NCI-H2171 treated with DMSO at 0.1 percent for 48 hours (cell line): ENCODE measurements around the gene PSKH1.

Experiments
- DNase-seq: peaks from one replicate; lab custom pipeline; 2025; lab: John Stamatoyannopoulos, UW

The PSKH1 gene

GRCh38 chr16:67941469-67942199 lies 48.6 kb downstream of the PSKH1 start:
- DNase-seq: no peak

GRCh38 chr16:67942200-67942509 lies 49.1 kb downstream of the PSKH1 start:
- peak; percentile 11 for DNase-seq

- DNase-seq: no peak
Measured at GRCh38 chr16:67942510-67943255, 49.6 kb downstream of the PSKH1 start.

DNA sequence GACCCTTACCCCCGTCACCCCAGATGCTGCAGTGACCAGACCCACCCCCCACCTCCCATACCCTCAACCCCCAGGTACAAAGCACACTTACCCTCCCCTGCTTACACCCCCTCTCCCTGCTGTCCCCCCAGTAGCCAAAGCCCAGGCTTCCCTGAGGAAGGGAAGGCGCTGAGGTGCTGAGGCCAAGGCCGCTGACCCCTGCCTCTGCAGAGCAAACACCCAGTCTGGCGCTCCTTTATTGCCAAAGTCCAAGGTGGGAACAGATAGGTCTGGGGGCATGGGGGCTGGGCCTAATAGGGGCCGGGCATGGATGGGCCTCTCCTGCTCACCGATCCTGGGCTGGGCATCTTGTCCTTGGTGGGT lies 50.2 kb downstream of the PSKH1 start:
- no peak for DNase-seq

GRCh38 chr16:67943619-67944504 lies 50.8 kb downstream of the PSKH1 start, which contains the start of gene LCAT:
Gene LCAT (minus strand): TSS chr16:67944120. CDS start chr16:67944101, 19 bp downstream.
- no peak for DNase-seq

DNA sequence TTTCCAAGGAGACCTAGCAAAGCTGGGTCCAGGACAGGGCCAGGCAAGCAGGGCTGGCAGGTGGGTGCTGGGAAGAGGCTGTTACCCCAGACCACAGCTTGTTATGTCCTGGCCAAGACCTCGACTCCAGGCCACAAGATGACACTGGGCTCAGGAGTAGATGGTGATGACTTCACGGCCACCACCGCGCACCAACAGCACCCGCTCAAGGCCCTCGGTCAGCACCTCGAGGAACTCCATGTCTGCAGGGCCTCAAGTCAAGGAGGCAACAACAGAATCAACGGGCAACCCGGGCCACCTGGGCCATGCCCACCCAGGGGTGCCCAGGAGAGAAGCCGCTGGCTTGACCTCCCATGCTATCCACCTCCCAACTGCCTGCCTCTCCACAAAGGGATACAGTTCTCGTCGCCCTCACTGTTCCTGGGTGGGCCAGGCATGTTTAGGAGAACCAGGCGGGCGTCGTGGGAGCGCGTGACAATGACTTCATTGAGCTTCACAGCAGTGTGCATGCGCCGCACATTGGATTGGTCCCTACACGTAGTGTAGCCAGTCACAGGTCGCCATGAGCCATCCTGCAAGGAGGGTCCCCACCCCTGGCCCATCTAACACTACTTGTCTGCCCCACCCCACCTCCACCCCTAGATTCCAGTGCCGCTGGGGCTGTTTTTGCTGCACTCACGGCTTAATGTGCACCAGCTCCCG lies 51.8 kb downstream of the PSKH1 start:
- no peak for DNase-seq

- DNase-seq: no peak
Measured at GRCh38 chr16:67945392-67945933, 52.4 kb downstream of the PSKH1 start.

DNA sequence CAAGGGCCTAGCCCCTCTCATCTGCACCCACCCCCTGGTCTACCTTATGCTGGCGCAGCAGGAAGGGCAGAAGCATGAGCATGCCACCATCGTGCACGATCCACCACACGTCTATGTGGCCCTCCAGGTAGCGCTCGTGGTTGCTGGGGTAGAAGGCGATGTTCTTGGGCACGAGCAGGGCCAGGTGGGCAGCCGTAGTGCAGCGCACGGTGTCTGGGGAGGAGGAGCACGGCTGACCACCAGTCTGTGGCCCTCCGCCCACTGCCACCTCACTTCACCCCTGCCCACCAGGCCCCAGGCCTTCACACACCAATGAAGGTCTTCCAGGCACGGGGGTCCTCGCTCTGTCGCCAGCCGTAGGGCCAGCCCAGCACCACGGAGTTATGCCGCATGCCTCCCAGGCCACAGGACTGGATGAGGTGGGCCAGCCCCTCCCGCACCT lies 53.1 kb downstream of the PSKH1 start:
- no peak for DNase-seq

DNA sequence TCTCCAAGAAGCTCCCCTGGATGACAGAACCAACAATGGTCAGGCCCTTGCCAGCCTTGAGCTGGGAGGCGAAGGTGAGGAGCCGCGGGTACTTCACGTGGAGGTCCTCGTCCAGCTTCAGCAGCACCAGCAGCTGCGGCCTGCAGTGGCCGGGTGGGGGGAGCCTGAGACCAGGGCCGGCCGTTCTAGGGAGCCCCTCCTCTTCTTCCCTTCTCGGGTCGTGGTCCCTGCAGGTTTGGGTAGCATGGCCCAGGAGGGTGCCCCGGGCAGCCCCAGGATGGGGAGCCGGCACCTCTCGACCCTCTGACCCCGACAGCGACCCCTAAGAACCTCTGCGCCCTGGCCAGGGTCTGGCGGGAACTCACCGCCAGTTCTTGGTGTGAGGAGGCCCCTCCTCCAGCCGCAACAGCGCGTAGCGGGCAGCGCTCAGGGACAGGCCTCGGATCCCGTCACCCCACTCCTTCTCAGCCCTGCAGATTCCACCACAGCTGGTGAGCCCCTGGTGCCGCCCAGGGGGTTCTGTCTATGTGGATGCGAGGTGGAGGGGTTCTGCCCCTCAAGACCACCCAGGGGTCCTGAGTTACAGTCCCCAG lies 54.0 kb downstream of the PSKH1 start:
- DNase-seq: no peak

- no peak for DNase-seq
Measured at GRCh38 chr16:67948015-67948414, 55.0 kb downstream of the PSKH1 start.

DNA sequence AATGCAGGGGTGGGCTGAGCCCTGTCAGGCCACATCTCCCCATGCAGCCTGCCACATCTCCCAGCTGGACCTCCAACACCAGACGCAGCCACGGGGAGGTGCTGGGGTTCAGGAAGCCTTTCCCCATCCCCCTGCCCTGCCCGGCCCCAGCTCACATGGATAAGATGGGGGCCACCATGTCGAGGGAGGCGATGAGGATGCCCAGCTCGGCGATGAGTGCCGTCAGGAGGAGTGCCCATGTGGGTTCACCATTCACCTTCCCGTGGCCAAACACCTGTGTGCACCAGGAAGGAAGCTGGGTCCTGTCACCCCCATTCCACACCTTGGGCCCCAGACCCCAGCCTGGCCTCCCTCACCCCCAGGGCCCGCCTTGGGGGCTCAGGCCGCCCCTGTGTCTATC lies 56.6 kb downstream of the PSKH1 start:
- no peak for DNase-seq

DNA sequence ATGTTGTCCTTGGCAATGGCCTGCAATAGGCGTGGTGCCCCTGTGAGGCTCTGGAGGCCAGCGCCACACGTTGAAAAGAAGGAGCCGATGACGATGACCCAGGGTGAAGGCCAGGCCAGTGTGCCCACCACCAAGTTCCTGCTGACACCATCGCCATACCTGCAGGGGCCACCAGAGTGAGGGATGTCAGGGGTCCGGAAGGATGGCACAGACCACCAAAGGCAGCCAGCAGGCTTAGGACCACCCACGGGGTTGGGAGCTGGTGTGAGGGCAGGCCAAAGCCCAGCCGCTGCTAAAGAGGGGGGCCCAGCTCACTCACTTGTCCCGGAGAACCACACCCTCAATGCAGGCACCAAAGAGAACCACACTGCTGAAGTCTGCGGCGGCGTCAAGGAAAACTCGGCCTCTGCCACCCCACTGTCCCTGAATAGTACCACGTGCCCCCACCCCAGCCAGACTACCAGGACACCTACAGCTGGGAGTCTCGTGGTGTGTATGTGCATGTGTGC lies 57.3 kb downstream of the PSKH1 start:
- DNase-seq: no peak

DNA sequence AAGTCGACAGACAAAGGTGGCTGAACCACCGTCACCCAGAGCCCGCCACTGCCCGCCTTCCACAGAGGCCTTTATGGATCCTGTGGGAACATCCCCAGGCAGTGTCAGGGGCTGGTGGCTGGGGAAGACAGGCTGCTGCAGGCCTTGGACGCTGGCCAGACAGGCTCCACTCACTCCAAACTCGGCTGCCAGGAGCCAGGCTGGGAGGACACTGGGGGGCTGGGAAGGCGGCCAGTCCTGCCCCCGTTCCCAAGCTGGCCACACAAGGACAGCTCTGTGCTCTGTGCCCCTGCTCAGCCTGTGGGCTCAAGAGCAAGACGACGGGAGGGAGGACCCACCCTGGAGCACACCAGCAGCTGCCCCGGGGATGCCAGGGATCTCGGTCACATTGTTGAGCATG lies 58.4 kb downstream of the PSKH1 start:
- no peak for DNase-seq

DNA sequence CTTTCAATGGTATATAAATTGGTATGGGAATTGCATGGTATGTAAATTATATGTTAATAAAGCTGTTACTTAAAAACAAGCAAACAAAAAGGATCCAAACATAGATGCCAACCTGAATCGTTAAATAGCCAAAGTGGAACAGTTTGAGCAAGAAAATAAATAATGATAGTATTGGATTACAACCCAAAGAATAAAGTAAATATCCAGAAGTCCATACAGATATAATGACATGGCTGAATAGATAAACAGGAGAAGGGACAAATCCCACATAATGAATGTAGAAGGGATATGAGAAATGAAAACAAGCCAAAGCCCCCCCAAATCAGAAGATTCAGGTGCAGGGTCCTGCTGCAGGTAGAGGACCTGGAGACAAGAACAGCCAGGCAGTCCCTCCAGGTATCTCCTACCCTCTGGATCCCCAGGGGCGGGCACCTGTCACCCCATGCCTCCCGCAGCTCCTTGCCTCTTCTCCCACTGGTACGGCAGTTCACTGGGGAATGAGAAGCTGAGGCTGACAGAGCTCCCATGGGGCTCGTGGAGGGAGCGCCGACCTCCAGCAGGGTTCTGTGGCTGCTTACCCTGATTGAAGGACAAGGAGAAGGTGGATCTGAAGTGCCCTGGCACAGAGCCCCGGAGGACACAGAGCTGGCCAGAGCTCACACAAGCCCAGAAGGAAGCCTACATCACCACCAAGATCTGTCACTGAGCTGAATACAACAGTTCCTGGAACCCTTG lies 60.8 kb downstream of the PSKH1 start:
- no peak for DNase-seq

DNA sequence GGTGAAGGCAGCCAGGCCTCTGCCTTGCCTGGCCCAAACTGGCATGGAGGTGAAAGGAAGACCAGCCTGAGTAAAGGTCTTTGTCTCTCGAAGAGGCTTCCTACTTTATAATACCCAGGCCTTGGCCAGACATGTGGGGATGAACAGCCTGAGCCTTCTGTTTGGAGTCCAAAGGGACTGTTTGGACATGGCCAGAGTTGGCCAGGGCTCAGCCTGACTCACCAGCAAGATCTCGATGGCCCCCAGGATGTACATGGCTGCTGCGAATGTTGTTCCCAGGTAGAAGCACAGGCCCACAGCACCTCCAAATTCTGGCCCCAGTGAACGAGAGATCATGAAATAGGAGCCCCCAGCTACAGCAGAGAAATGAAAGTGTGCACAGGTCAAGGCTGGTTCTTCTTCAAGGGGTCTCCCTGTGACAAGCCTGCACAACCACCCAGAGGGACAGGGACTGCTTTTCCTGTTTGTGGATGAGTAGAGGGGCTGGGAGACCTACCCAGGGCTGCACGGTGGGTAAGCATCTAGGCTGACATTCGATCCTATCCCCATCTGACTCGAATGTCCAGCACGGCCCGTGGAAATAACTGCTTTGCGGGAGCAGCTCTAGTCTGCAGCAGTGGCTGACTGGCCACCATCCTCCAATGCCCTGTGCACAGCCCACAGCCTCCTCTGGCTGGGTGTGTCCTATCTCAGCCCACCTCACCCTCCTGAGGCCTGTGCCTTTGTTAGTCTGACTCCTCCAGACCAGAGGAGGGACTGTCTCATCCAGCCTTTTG lies 61.6 kb downstream of the PSKH1 start:
- DNase-seq: no peak

DNA sequence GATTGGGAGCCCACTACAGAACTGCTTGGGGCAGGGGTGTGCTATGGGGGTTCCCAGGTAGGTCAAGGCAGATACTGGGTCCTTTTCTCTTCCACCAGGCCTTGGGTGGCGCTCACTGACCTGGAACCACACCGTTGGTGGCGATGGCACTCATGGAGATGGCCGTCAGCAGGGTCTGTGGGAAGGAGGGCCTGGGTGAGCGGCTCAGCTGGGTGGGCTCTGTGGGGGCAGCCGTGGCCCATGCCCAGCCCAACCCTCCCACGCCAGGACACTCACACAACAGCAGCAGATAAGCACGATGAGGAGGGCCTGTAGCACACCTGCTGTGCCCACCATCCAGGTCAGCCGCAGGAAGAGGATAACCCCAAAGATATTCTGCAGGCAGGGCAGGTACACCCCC lies 64.6 kb downstream of the PSKH1 start:
- DNase-seq: no peak

- no peak for DNase-seq
Measured at GRCh38 chr16:67959536-67960329, 66.7 kb downstream of the PSKH1 start.

GRCh38 chr16:67961551-67961957 lies 68.5 kb downstream of the PSKH1 start:
- DNase-seq: peak; percentile 74

DNA sequence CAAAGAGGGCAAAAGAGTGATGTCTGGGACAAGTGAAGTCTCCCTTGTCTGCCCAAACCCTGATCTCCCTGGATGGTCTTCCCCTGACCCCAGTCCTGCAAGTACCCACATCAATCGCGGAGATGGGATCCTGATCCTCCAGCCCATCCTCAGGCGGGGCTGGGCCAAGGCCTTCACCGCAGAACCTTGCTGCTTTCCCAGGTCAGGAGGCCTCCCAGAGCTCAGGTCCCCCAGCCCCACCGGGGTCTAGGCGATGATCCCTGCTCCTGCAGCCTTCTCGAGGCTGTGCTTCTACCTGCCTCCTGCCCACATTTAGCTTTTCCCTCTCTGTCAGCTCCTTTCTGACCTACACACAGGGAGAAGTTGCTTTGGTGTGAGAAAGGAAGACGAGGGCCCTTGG lies 69.1 kb downstream of the PSKH1 start:
- DNase-seq: no peak
